ENCODE results near the gene GSTT2B.

DNA sequence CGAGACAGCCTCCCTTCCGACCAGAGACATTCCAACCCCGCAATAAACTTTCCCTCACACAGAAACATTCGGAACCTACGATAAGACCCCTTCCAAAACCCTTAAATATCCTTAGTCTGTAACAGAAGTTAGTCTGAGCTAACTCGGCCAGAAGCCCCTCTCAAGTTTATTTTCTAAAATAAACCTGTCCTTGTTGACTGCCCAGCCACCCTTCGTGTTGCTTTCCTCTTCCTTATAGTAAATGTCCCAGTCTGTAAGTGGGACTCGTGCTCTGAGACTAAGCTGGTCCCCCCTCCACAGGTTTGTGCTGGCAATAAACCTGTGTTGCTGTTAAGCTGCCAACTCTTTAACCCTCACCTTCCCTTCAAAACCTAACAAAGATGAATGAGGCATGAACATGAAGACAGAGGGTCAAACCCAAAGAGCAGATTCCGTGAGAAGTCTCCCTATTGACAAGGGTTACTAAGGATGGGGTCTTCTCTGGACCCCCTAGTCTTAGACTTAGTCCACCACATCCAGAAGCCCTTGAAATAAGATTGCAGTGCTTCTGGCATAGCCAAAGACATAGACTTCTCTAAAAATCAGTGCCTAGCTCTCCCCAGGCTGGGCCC, 48.6 kb downstream of the GSTT2B start:
- TF ChIP-seq, protein P1, sequence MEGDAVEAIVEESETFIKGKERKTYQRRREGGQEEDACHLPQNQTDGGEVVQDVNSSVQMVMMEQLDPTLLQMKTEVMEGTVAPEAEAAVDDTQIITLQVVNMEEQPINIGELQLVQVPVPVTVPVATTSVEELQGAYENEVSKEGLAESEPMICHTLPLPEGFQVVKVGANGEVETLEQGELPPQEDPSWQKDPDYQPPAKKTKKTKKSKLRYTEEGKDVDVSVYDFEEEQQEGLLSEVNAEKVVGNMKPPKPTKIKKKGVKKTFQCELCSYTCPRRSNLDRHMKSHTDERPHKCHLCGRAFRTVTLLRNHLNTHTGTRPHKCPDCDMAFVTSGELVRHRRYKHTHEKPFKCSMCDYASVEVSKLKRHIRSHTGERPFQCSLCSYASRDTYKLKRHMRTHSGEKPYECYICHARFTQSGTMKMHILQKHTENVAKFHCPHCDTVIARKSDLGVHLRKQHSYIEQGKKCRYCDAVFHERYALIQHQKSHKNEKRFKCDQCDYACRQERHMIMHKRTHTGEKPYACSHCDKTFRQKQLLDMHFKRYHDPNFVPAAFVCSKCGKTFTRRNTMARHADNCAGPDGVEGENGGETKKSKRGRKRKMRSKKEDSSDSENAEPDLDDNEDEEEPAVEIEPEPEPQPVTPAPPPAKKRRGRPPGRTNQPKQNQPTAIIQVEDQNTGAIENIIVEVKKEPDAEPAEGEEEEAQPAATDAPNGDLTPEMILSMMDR (IDR thresholded peaks at IDR 0.05; ENCODE audit: insufficient read depth, low read depth, low read length): no peak
- TF ChIP-seq EZH2 (IDR thresholded peaks at IDR 0.05; ENCODE audit: insufficient read depth, low read length): no peak
